Tibial nerve (tissue), 3 donors: ENCODE results near the gene CASQ1.

ENCODE experiments used
- POLR2A ChIP-seq, 2 donors: fragments of 450-650 bp; IDR thresholded peaks; one replicate each; pipeline ENCODE4 v1.6.1; 2017; ENCODE audit warnings: antibody characterized with exemption in 2 of 2, mild to moderate bottlenecking in 2 of 2, moderate library complexity in 2 of 2
- TF ChIP-seq, protein P1 (sequence below), 5 experiments: fragments of 200-600 bp in 3 of 5; fragments of 450-650 bp in 2 of 5; sonication (generic) in 3 of 5; IDR thresholded peaks; one replicate each; pipeline ENCODE4 v1.5.1; 2016 to 2019; ENCODE audit warnings: antibody characterized with exemption in 5 of 5, mild to moderate bottlenecking in 3 of 5, moderate library complexity in 2 of 5

- no peak for TF ChIP-seq POLR2A (IDR thresholded peaks at IDR 0.05)
- TF ChIP-seq, protein P1, sequence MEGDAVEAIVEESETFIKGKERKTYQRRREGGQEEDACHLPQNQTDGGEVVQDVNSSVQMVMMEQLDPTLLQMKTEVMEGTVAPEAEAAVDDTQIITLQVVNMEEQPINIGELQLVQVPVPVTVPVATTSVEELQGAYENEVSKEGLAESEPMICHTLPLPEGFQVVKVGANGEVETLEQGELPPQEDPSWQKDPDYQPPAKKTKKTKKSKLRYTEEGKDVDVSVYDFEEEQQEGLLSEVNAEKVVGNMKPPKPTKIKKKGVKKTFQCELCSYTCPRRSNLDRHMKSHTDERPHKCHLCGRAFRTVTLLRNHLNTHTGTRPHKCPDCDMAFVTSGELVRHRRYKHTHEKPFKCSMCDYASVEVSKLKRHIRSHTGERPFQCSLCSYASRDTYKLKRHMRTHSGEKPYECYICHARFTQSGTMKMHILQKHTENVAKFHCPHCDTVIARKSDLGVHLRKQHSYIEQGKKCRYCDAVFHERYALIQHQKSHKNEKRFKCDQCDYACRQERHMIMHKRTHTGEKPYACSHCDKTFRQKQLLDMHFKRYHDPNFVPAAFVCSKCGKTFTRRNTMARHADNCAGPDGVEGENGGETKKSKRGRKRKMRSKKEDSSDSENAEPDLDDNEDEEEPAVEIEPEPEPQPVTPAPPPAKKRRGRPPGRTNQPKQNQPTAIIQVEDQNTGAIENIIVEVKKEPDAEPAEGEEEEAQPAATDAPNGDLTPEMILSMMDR (IDR thresholded peaks at IDR 0.05) = no peak
Measured at GRCh38 chr1:160237558-160237957, 47.2 kb downstream of the CASQ1 start.
